Measurements from ENCODE around the gene BCL2L1. TPM values are rescaled to one million over a fixed set of nuclear protein-coding genes. Genes with fewer than 3 reads are reported as not detected.

The BCL2L1 gene
- polyA plus RNA-seq, 1 of the 3 experiments (the other 2 are of a cell fraction): 99.9 TPM

DNA sequence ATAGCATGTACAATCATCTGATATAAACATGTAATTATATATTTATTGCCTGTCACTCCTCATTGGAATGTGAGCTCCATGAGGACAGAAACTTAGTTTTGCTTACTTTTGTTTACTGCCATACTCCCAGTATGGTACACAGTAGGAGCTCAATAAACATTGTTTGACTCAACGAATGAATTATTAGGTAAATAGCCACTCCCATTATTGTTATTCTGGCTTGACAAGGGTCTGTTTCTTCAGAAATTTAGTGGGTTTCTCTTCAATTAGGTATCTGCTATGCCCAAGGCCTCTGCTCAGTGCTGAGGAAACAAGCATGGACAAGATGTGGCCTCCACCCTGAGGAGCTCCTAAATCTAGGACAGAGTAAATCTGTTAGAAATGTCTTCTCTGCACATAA lies 6.3 kb downstream of the BCL2L1 start:
- Histone ChIP-seq H3K27ac (ENCODE audit: low read depth in 2 of 2, low read length in 1 of 2) (peak overlapping the region; percentile 34 to 99), H3F3A (replicated peaks; ENCODE audit: insufficient read depth) (peaks cover 37% of the 10 kb centered on the region), H3K9me3 (no peaks in the 10 kb centered on the region), H3K36me3 (replicated peaks in 1 of 2; ENCODE audit: control insufficient read depth in 1 of 2, insufficient read depth in 2 of 2, low read length in 1 of 2) (peaks cover 51 to 63% of the 10 kb centered on the region in 2 experiments), H3K9me2 (no peaks in the 10 kb centered on the region), H3K79me2 (ENCODE audit: insufficient read depth) (peaks cover 88% of the 10 kb centered on the region), H3K4me2 (peak overlapping the region; percentile 97), H2AFZ (ENCODE audit: low read depth) (no peak overlapping the region), H3K27me3 (ENCODE audit: insufficient read depth) (no peaks in the 10 kb centered on the region), H3K9ac (no peak overlapping the region; the same call in 1 of the 2 replicates), H3K4me1 (ENCODE audit: control insufficient read depth in 1 of 2, insufficient read depth in 2 of 2, low read depth in 1 of 2, low read length in 1 of 2) (peaks cover 58 to 60% of the 10 kb centered on the region in 2 experiments), H3K4me3 (ENCODE audit: low read depth in 2 of 2, low read length in 1 of 2) (no peak overlapping the region), H4K20me1 (ENCODE audit: insufficient read depth) (no peaks in the 10 kb centered on the region)
- ChIA-PET CTCF (interaction anchor here (1.2 to 11.2 kb wide), 3 partner anchors 59 to 156 kb away, joined by 3 to 288 read pairs (median 4); no protein-coding TSS in a partner anchor), POLR2A (interaction anchor here (1.1 kb wide), 1 partner anchor 153 kb away, joined by 3 read pairs; no protein-coding TSS in a partner anchor)
- WGBS (ENCODE audit: low lambda C conversion rate): 75% methylated on average over 1 of the region's 1 CpG
- DNase-seq: no peak
- TF ChIP-seq SMC3 (IDR thresholded peaks at IDR 0.05; ENCODE audit: low read depth, low read length): no peak
- TF ChIP-seq SIN3A (IDR thresholded peaks at IDR 0.05; ENCODE audit: borderline replicate concordance, low read depth, low read length): no peak
- TF ChIP-seq MEF2A (IDR thresholded peaks at IDR 0.05; ENCODE audit: borderline replicate concordance, low read depth): no peak
- TF ChIP-seq FOXM1 (IDR thresholded peaks at IDR 0.05; ENCODE audit: low read depth): no peak
- TF ChIP-seq REST (IDR thresholded peaks at IDR 0.05; ENCODE audit: low read depth, low read length): no peak
- TF ChIP-seq, protein P1, sequence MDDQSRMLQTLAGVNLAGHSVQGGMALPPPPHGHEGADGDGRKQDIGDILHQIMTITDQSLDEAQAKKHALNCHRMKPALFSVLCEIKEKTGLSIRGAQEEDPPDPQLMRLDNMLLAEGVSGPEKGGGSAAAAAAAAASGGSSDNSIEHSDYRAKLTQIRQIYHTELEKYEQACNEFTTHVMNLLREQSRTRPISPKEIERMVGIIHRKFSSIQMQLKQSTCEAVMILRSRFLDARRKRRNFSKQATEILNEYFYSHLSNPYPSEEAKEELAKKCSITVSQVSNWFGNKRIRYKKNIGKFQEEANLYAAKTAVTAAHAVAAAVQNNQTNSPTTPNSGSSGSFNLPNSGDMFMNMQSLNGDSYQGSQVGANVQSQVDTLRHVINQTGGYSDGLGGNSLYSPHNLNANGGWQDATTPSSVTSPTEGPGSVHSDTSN (IDR thresholded peaks at IDR 0.05): no peak
- no peak for TF ChIP-seq TEAD4 (IDR thresholded peaks at IDR 0.05; ENCODE audit: borderline replicate concordance, insufficient read depth)
- no peak for TF ChIP-seq ZBTB33 (IDR thresholded peaks at IDR 0.05; ENCODE audit: borderline replicate concordance, low read depth)
- TF ChIP-seq MXI1 (IDR thresholded peaks at IDR 0.05; ENCODE audit: low read depth, low read length): no peak
- TF ChIP-seq RFX5 (IDR thresholded peaks at IDR 0.05; ENCODE audit: low read length): no peak
- TF ChIP-seq, protein P2, sequence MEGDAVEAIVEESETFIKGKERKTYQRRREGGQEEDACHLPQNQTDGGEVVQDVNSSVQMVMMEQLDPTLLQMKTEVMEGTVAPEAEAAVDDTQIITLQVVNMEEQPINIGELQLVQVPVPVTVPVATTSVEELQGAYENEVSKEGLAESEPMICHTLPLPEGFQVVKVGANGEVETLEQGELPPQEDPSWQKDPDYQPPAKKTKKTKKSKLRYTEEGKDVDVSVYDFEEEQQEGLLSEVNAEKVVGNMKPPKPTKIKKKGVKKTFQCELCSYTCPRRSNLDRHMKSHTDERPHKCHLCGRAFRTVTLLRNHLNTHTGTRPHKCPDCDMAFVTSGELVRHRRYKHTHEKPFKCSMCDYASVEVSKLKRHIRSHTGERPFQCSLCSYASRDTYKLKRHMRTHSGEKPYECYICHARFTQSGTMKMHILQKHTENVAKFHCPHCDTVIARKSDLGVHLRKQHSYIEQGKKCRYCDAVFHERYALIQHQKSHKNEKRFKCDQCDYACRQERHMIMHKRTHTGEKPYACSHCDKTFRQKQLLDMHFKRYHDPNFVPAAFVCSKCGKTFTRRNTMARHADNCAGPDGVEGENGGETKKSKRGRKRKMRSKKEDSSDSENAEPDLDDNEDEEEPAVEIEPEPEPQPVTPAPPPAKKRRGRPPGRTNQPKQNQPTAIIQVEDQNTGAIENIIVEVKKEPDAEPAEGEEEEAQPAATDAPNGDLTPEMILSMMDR (IDR thresholded peaks at IDR 0.05): no peak
- no peak for TF ChIP-seq RCOR1 (IDR thresholded peaks at IDR 0.05; ENCODE audit: low read length)

Measured in SK-N-SH (cell line).